HCT116 (cell line): ENCODE measurements around the gene TRIOBP. TPM values are rescaled to one million over a fixed set of nuclear protein-coding genes. Genes with fewer than 3 reads are reported as not detected.
A peak's percentile ranks its signal among the peaks of the same experiment; 100 is the strongest.

Source experiments
- ATAC-seq: fragments of 200-7000 bp; cut with Tn5 transposase; 2 replicates; pipeline ENCODE4 v1.9.1; 2020; ENCODE audit warnings: mild to moderate bottlenecking, moderate library complexity
- BruUV-seq: library from RNA; stranded (reverse); fragments of 400-500 nt; replicated peaks from 2 replicates; lab custom pipeline; 2021; lab: Mats Ljungman, UMichigan
- CTCF ChIA-PET: fragments of 300-600 bp; sonication (Branson Sonifier 250); formaldehyde crosslinking; loops from one replicate; lab custom pipeline; 2021; ENCODE audit warnings: antibody characterized with exemption; lab: Charles Lee
- POLR2A ChIA-PET: fragments of 300-600, 350-600 bp; sonication (Branson Sonifier 250); formaldehyde crosslinking; loops from one replicate; lab custom pipeline; 2021; ENCODE audit warnings: antibody characterized with exemption; lab: Charles Lee
- RAD21 ChIA-PET, 2 experiments: fragments of 300-600 bp; sonication (Branson Sonifier 250); formaldehyde crosslinking; loops; one replicate each; lab custom pipeline; 2023; ENCODE audit warnings: low total read pairs in 2 of 2; ENCODE audit not compliant: uncharacterized antibody in 2 of 2, unreplicated experiment in 2 of 2, low non-redundant PET in 1 of 2; lab: Charles Lee
- DNase-seq: peaks from one replicate; pipeline ENCODE4 v3.0.0-alpha.2; 2010; ENCODE audit warnings: low read depth, low spot score
- H2AFZ ChIP-seq: fragments of 200-600 bp; shearing (Covaris generic), sonication (generic); 2 replicates; pipeline ENCODE4 v1.6.1; 2017; ENCODE audit warnings: low read depth, mixed run types, mixed read lengths, antibody characterized with exemption, low read length; ENCODE audit not compliant: poor library complexity, severe bottlenecking
- H3K27ac ChIP-seq: 2 replicates; pipeline ENCODE4 v1.5.1; 2012; ENCODE audit warnings: low read depth, low read length
- H3K27me3 ChIP-seq: fragments of 200-600 bp; sonication (generic); 2 replicates; pipeline ENCODE4 v1.6.1; 2016; ENCODE audit warnings: mixed run types, low read length, mixed read lengths; ENCODE audit not compliant: insufficient read depth
- H3K36me3 ChIP-seq, 2 experiments: fragments of 200-500 bp in 1 of 2; fragments of 200-600 bp in 1 of 2; sonication (Bioruptor generic) in 1 of 2; sonication (generic) in 1 of 2; 2 replicates each; pipeline versions ENCODE4 v1.5.1 to v1.6.1; 2014 to 2016; ENCODE audit warnings: low read length in 2 of 2, inconsistent platforms in 1 of 2, mixed read lengths in 1 of 2, mixed run types in 1 of 2; ENCODE audit not compliant: insufficient read depth in 2 of 2, control insufficient read depth in 1 of 2
- H3K4me1 ChIP-seq, 2 experiments: fragments of 200-600 bp in 1 of 2; sonication (generic) in 1 of 2; 2 replicates each; pipeline versions ENCODE4 v1.5.1 to v1.6.1; 2012 to 2017; ENCODE audit warnings: low read length in 2 of 2, inconsistent platforms in 1 of 2, mild to moderate bottlenecking in 1 of 2, mixed read lengths in 1 of 2, mixed run types in 1 of 2, moderate library complexity in 1 of 2; ENCODE audit not compliant: insufficient read depth in 2 of 2, control insufficient read depth in 1 of 2
- H3K4me2 ChIP-seq: fragments of 200-600 bp; sonication (generic); 2 replicates; pipeline ENCODE4 v1.6.1; 2017; ENCODE audit warnings: mixed run types, low read length, mixed read lengths
- H3K4me3 ChIP-seq, 2 experiments: fragments of 200-600 bp in 1 of 2; sonication (generic) in 1 of 2; replicated peaks in 1 of 2; 2 replicates each; pipeline ENCODE4 v1.5.1; 2011 to 2016; ENCODE audit warnings: low read length in 2 of 2, control low read depth in 1 of 2, low read depth in 1 of 2, mild to moderate bottlenecking in 1 of 2, mixed read lengths in 1 of 2, mixed run types in 1 of 2
- H3K79me2 ChIP-seq: fragments of 200-600 bp; sonication (generic); 2 replicates; pipeline ENCODE4 v1.6.1; 2017; ENCODE audit warnings: mild to moderate bottlenecking, mixed run types, low read length, moderate library complexity, mixed read lengths; ENCODE audit not compliant: insufficient read depth
- H3K9ac ChIP-seq: fragments of 200-600 bp; sonication (generic); 2 replicates; pipeline ENCODE4 v1.6.1; 2016; ENCODE audit warnings: low read length, mixed read lengths
- H3K9me2 ChIP-seq: fragments of 200-600 bp; sonication (generic), shearing (Covaris generic); 2 replicates; pipeline ENCODE4 v1.6.1; 2017; ENCODE audit warnings: mixed run types, mild to moderate bottlenecking, moderate library complexity; ENCODE audit not compliant: insufficient read depth
- H3K9me3 ChIP-seq, 2 experiments: fragments of 200-500 bp in 1 of 2; fragments of 200-600 bp in 1 of 2; sonication (Bioruptor generic) in 1 of 2; sonication (generic) in 1 of 2; 2 replicates each; pipeline ENCODE4 v1.6.1; 2014 to 2017; ENCODE audit warnings: low read length in 2 of 2, mixed read lengths in 2 of 2, inconsistent platforms in 1 of 2, low read depth in 1 of 2, mild to moderate bottlenecking in 1 of 2, mixed run types in 1 of 2, moderate library complexity in 1 of 2; ENCODE audit not compliant: control insufficient read depth in 1 of 2, insufficient read depth in 1 of 2
- H4K20me1 ChIP-seq: fragments of 200-600 bp; sonication (generic), shearing (Covaris generic); 2 replicates; pipeline ENCODE4 v1.6.1; 2017; ENCODE audit warnings: mixed run types, mild to moderate bottlenecking, moderate library complexity; ENCODE audit not compliant: insufficient read depth
- CEBPB ChIP-seq: IDR thresholded peaks from 2 replicates; pipeline ENCODE4 v1.6.1; 2012; ENCODE audit warnings: low read depth
- ELF1 ChIP-seq: IDR thresholded peaks from 2 replicates; pipeline ENCODE4 v1.6.1; 2012; ENCODE audit warnings: low read depth, borderline replicate concordance
- POLR2A ChIP-seq: IDR thresholded peaks from 2 replicates; pipeline ENCODE4 v1.7.0; 2011; ENCODE audit warnings: borderline replicate concordance; ENCODE audit not compliant: insufficient read depth, insufficient read length; ENCODE audit errors: extremely low read depth
- SIN3A ChIP-seq: IDR thresholded peaks from 2 replicates; pipeline ENCODE4 v1.6.1; 2012; ENCODE audit warnings: low read depth
- SP1 ChIP-seq: IDR thresholded peaks from 2 replicates; pipeline ENCODE4 v1.6.1; 2012; ENCODE audit warnings: low read depth
- TCF7L2 ChIP-seq: IDR thresholded peaks from 2 replicates; pipeline ENCODE4 v1.7.0; 2011; ENCODE audit warnings: borderline replicate concordance, inconsistent platforms; ENCODE audit not compliant: insufficient read depth, insufficient read length; ENCODE audit errors: extremely low read depth
- YY1 ChIP-seq: IDR thresholded peaks from 2 replicates; pipeline ENCODE4 v1.6.1; 2011; ENCODE audit warnings: low read length, low read depth, moderate library complexity, mild to moderate bottlenecking; ENCODE audit not compliant: insufficient replicate concordance; ENCODE audit errors: extremely low read depth
- ZBTB33 ChIP-seq: IDR thresholded peaks from 2 replicates; pipeline ENCODE4 v1.6.1; 2011; ENCODE audit warnings: mild to moderate bottlenecking, low read length, moderate library complexity; ENCODE audit not compliant: insufficient replicate concordance; ENCODE audit errors: extremely low read depth
- ZFX ChIP-seq: fragments of 450-650 bp; IDR thresholded peaks from 2 replicates; pipeline ENCODE4 v1.6.1; 2017
- intact Hi-C: fragments of 100-400 bp; cut with micrococcal nuclease; formaldehyde crosslinking; loops from 2 replicates; pipeline ENCODE4 v1.10.0; 2022
- total RNA-seq: library from RNA; stranded (reverse); gene quantifications from one replicate; pipeline ENCODE4 v1.2.1, GENCODE V29; 2021; ENCODE audit not compliant: unreplicated experiment
- TF ChIP-seq, protein P1 (sequence below), 3 experiments: fragments of 200-600 bp in 1 of 3; sonication (generic) in 1 of 3; IDR thresholded peaks in 2 of 3; conservative IDR thresholded peaks in 1 of 3; 2 replicates each; pipeline ENCODE4 v1.5.1; 2012 to 2017; ENCODE audit warnings: low read depth in 2 of 3, low read length in 2 of 3, antibody characterized with exemption in 1 of 3, borderline replicate concordance in 1 of 3, control low read depth in 1 of 3, mild to moderate bottlenecking in 1 of 3, mixed read lengths in 1 of 3, mixed run types in 1 of 3, moderate library complexity in 1 of 3; ENCODE audit not compliant: insufficient read depth in 1 of 3
- TF ChIP-seq, protein P2 (sequence below): IDR thresholded peaks from 2 replicates; pipeline ENCODE4 v1.6.1; 2012; ENCODE audit warnings: low read depth

Gene TRIOBP
- total RNA-seq, 1 experiment from 2014 or later, result 244 TPM

DNA sequence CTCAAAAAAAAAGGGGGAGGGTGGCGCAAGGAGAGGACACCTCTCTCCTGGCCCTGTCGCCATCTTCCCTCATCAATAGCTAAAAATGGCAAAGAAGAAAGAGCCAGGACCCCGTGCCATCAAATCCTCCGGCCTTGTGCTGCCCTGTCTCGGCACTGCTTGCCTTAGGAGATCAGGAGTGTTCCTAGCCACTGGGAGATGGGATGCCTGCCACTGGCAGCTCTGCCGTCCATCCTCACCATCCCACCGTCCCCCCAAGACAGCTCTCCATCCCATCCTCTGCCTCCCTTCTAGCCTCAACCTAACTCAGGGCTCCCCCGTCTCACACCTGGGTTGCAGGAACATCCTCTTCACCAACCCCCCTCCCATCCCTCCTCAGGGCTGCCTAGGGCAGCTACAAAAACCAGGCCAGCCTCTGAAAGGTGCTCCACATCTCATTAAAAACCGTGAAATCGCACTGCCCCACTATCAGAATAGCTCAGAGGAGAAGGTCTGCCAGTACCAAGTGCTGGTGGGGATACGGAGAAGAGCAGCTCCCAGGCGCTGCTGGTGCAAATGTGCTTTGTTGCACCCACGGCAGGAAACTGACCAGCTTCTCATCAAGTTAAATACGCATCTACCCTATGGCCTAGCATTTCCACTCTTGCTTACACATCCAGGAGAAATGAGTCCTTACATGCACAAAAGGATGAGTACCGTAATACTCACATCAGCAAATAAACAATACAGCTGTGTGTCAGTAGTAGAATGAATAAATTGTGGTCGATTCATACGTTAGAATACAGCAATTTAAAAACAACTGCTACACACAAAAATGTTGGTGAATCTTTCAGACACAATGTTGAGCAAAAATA, 79.2 kb downstream of the TRIOBP start:
- H3K9me2 ChIP-seq, result no peaks in the 10 kb centered on the region
- no peak for DNase-seq
- intact Hi-C loops, result loop anchor here (2.0 kb wide), 1 partner anchor 23 kb away; no protein-coding TSS in a partner anchor
- H3K9me3 ChIP-seq, result no peaks in the 10 kb centered on the region
- peak overlapping the region; percentile 49 for H3K4me2 ChIP-seq
- no peak for ATAC-seq
- no peak for TF ChIP-seq SIN3A
- no peak for TF ChIP-seq POLR2A
- TF ChIP-seq, protein P1, sequence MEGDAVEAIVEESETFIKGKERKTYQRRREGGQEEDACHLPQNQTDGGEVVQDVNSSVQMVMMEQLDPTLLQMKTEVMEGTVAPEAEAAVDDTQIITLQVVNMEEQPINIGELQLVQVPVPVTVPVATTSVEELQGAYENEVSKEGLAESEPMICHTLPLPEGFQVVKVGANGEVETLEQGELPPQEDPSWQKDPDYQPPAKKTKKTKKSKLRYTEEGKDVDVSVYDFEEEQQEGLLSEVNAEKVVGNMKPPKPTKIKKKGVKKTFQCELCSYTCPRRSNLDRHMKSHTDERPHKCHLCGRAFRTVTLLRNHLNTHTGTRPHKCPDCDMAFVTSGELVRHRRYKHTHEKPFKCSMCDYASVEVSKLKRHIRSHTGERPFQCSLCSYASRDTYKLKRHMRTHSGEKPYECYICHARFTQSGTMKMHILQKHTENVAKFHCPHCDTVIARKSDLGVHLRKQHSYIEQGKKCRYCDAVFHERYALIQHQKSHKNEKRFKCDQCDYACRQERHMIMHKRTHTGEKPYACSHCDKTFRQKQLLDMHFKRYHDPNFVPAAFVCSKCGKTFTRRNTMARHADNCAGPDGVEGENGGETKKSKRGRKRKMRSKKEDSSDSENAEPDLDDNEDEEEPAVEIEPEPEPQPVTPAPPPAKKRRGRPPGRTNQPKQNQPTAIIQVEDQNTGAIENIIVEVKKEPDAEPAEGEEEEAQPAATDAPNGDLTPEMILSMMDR (IDR thresholded peaks at IDR 0.05 in 2 of 3, conservative IDR thresholded peaks at IDR 0.05 in 1 of 3; ENCODE audit: borderline replicate concordance in 1 of 3, insufficient read depth in 1 of 3, low read depth in 2 of 3, low read length in 2 of 3), result no peak
- TF ChIP-seq, protein P2, sequence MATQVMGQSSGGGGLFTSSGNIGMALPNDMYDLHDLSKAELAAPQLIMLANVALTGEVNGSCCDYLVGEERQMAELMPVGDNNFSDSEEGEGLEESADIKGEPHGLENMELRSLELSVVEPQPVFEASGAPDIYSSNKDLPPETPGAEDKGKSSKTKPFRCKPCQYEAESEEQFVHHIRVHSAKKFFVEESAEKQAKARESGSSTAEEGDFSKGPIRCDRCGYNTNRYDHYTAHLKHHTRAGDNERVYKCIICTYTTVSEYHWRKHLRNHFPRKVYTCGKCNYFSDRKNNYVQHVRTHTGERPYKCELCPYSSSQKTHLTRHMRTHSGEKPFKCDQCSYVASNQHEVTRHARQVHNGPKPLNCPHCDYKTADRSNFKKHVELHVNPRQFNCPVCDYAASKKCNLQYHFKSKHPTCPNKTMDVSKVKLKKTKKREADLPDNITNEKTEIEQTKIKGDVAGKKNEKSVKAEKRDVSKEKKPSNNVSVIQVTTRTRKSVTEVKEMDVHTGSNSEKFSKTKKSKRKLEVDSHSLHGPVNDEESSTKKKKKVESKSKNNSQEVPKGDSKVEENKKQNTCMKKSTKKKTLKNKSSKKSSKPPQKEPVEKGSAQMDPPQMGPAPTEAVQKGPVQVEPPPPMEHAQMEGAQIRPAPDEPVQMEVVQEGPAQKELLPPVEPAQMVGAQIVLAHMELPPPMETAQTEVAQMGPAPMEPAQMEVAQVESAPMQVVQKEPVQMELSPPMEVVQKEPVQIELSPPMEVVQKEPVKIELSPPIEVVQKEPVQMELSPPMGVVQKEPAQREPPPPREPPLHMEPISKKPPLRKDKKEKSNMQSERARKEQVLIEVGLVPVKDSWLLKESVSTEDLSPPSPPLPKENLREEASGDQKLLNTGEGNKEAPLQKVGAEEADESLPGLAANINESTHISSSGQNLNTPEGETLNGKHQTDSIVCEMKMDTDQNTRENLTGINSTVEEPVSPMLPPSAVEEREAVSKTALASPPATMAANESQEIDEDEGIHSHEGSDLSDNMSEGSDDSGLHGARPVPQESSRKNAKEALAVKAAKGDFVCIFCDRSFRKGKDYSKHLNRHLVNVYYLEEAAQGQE, result no peak
- TF ChIP-seq YY1, result no peak
- no peak for TF ChIP-seq ZFX
- no peak for TF ChIP-seq SP1
- no peak for TF ChIP-seq ELF1
- TF ChIP-seq ZBTB33, result no peak
- TF ChIP-seq CEBPB, result no peak
- no peak for TF ChIP-seq TCF7L2
- H3K27me3 ChIP-seq, result no peaks in the 10 kb centered on the region
- H3K9ac ChIP-seq, result peak overlapping the region; percentile 53
- H3K36me3 ChIP-seq, result peaks cover 11 to 30% of the 10 kb centered on the region in 2 experiments; a peak in 3 of 4 replicates
- H4K20me1 ChIP-seq, result no peaks in the 10 kb centered on the region
- ChIA-PET CTCF (interaction anchor here (0.9 to 1.6 kb wide), 2 partner anchors 11 to 41 kb away, joined by 3 read pairs; no protein-coding TSS in a partner anchor), RAD21 (no interaction called here), POLR2A (interaction anchor here (0.6 to 1.5 kb wide), 4 partner anchors 12 to 167 kb away, joined by 3 to 4 read pairs (median 3); partner anchors contain the start of gene GGA1)
- no peak overlapping the region for H2AFZ ChIP-seq
- no peaks in the 10 kb centered on the region for H3K79me2 ChIP-seq
- H3K4me3 ChIP-seq, result no peak overlapping the region
- peaks cover 31 to 73% of the 10 kb centered on the region in 2 experiments for H3K4me1 ChIP-seq
- no TSS peak for BruUV-seq
- H3K27ac ChIP-seq, result peak overlapping the region; percentile 30
